Activated naive CD4-positive, alpha-beta T cell treated with anti-CD3 and anti-CD28 coated beads, Interleukin-2, amount 10 ng/mL, durations not matched to agents 7 days and 5 days (primary cell): Measurements from ENCODE around the gene IDH2.

Experiments used
- CTCF ChIA-PET: fragments of 350-600 bp; sonication (Branson Sonifier 250); formaldehyde crosslinking; loops from one replicate; lab custom pipeline; 2021; ENCODE audit warnings: antibody characterized with exemption; lab: Charles Lee
- DNase-seq: peaks from one replicate; pipeline ENCODE4 v3.0.0-alpha.2; 2020
- H3K27ac Mint-ChIP-seq: one replicate; pipeline ENCODE4 v1.8.0; 2021; ENCODE audit warnings: mild to moderate bottlenecking, moderate library complexity, mixed read lengths
- H3K27me3 Mint-ChIP-seq: one replicate; pipeline ENCODE4 v1.8.0; 2021; ENCODE audit warnings: mild to moderate bottlenecking, mixed read lengths
- H3K36me3 Mint-ChIP-seq: one replicate; pipeline ENCODE4 v1.8.0; 2021; ENCODE audit warnings: mixed read lengths
- H3K4me1 Mint-ChIP-seq: one replicate; pipeline ENCODE4 v1.8.0; 2021; ENCODE audit warnings: mixed read lengths
- H3K4me3 Mint-ChIP-seq: one replicate; pipeline ENCODE4 v1.8.0; 2021; ENCODE audit warnings: mild to moderate bottlenecking, moderate library complexity, mixed read lengths
- H3K9me3 Mint-ChIP-seq: one replicate; pipeline ENCODE4 v1.8.0; 2021; ENCODE audit warnings: mixed read lengths

The IDH2 gene

GRCh38 chr15:90104551-90104950 lies 2.3 kb upstream of the IDH2 start:
- peaks cover 53% of the 10 kb centered on the region for H3K27me3 Mint-ChIP-seq
- H3K9me3 Mint-ChIP-seq, result no peaks in the 10 kb centered on the region
- H3K27ac Mint-ChIP-seq, result no peak overlapping the region
- no peak overlapping the region for H3K4me3 Mint-ChIP-seq
- peaks cover 11% of the 10 kb centered on the region for H3K36me3 Mint-ChIP-seq
- CTCF ChIA-PET, result no interaction called here
- no peak for DNase-seq
- H3K4me1 Mint-ChIP-seq, result peaks cover 32% of the 10 kb centered on the region

GRCh38 chr15:90103701-90104329 lies 1.5 kb upstream of the IDH2 start:
- H3K9me3 Mint-ChIP-seq, result no peaks in the 10 kb centered on the region
- H3K4me3 Mint-ChIP-seq, result peak overlapping the region; percentile 73
- no peak overlapping the region for H3K27ac Mint-ChIP-seq
- H3K4me1 Mint-ChIP-seq, result peaks cover 39% of the 10 kb centered on the region
- CTCF ChIA-PET, result interaction anchor here (0.6 to 1.1 kb wide), 2 partner anchors 61 to 205 kb away, joined by 3 read pairs; no protein-coding TSS in a partner anchor
- H3K36me3 Mint-ChIP-seq, result peaks cover 16% of the 10 kb centered on the region
- no peak for DNase-seq
- H3K27me3 Mint-ChIP-seq, result peaks cover 46% of the 10 kb centered on the region

- Mint-ChIP-seq H3K36me3 (peaks cover 19% of the 10 kb centered on the region), H3K27me3 (peaks cover 36% of the 10 kb centered on the region), H3K4me3 (peak overlapping the region; percentile 78), H3K9me3 (no peaks in the 10 kb centered on the region), H3K27ac (peak overlapping the region; percentile 97), H3K4me1 (peaks cover 61% of the 10 kb centered on the region)
- CTCF ChIA-PET, result interaction anchor here (1.2 to 1.7 kb wide), 2 partner anchors 15 to 151 kb away, joined by 3 to 5 read pairs; no protein-coding TSS in a partner anchor
- peak; percentile 65 for DNase-seq
These were observed 919 bp downstream of the IDH2 start for GRCh38 chr15:90101130-90101968.

GRCh38 chr15:90099868-90100831 lies 2.1 kb downstream of the IDH2 start:
- no peak for DNase-seq
- Mint-ChIP-seq H3K9me3 (no peaks in the 10 kb centered on the region), H3K27ac (peak overlapping the region; percentile 97), H3K36me3 (peaks cover 27% of the 10 kb centered on the region), H3K4me3 (peak overlapping the region; percentile 78), H3K4me1 (peaks cover 73% of the 10 kb centered on the region), H3K27me3 (peaks cover 24% of the 10 kb centered on the region)
- CTCF ChIA-PET, result interaction anchor here (0.9 to 3.1 kb wide), 3 partner anchors 13 to 66 kb away, joined by 4 to 18 read pairs (median 13); no protein-coding TSS in a partner anchor

GRCh38 chr15:90099072-90099867 lies 3.0 kb downstream of the IDH2 start:
- H3K36me3 Mint-ChIP-seq, result peaks cover 30% of the 10 kb centered on the region
- H3K27me3 Mint-ChIP-seq, result peaks cover 17% of the 10 kb centered on the region
- peaks cover 82% of the 10 kb centered on the region for H3K4me1 Mint-ChIP-seq
- peak overlapping the region; percentile 78 for H3K4me3 Mint-ChIP-seq
- H3K27ac Mint-ChIP-seq, result peak overlapping the region; percentile 97
- peak; percentile 77 for DNase-seq
- no peaks in the 10 kb centered on the region for H3K9me3 Mint-ChIP-seq
- CTCF ChIA-PET, result interaction anchor here (0.9 to 3.1 kb wide), 4 partner anchors 12 to 65 kb away, joined by 3 to 18 read pairs (median 8); no protein-coding TSS in a partner anchor

- Mint-ChIP-seq H3K27ac (peak overlapping the region; percentile 97), H3K9me3 (no peaks in the 10 kb centered on the region), H3K4me3 (peak overlapping the region; percentile 70), H3K4me1 (peaks cover 79% of the 10 kb centered on the region), H3K36me3 (peaks cover 38% of the 10 kb centered on the region), H3K27me3 (no peaks in the 10 kb centered on the region)
- DNase-seq, result peak; percentile 82
- CTCF ChIA-PET, result interaction anchor here (1.0 to 3.1 kb wide), 2 partner anchors 10 to 45 kb away, joined by 6 to 18 read pairs; no protein-coding TSS in a partner anchor
These were observed 4.8 kb downstream of the IDH2 start for GRCh38 chr15:90097475-90097874.

- Mint-ChIP-seq H3K27me3 (no peaks in the 10 kb centered on the region), H3K9me3 (no peaks in the 10 kb centered on the region), H3K36me3 (peaks cover 44% of the 10 kb centered on the region), H3K27ac (peak overlapping the region; percentile 90), H3K4me1 (peaks cover 74% of the 10 kb centered on the region), H3K4me3 (peak overlapping the region; percentile 39)
- CTCF ChIA-PET, result no interaction called here
- no peak for DNase-seq
These were observed 6.7 kb downstream of the IDH2 start for GRCh38 chr15:90095521-90095959.

- H3K27ac Mint-ChIP-seq, result no peak overlapping the region
- peaks cover 45% of the 10 kb centered on the region for H3K4me1 Mint-ChIP-seq
These were observed 10.9 kb downstream of the IDH2 start for GRCh38 chr15:90091156-90091931.

GRCh38 chr15:90090226-90090848 lies 11.9 kb downstream of the IDH2 start:
- peak overlapping the region; percentile 45 for H3K27ac Mint-ChIP-seq
- H3K27me3 Mint-ChIP-seq, result no peaks in the 10 kb centered on the region
- peaks cover 35% of the 10 kb centered on the region for H3K4me1 Mint-ChIP-seq
- no peak overlapping the region for H3K4me3 Mint-ChIP-seq
- H3K9me3 Mint-ChIP-seq, result no peaks in the 10 kb centered on the region
- DNase-seq, result no peak
- H3K36me3 Mint-ChIP-seq, result peaks cover 65% of the 10 kb centered on the region
- CTCF ChIA-PET, result interaction anchor here (1.1 kb wide), 1 partner anchor 19 kb away, joined by 4 read pairs; no protein-coding TSS in a partner anchor

More at GRCh38 chr15:90091156-90091931, 10.9 kb downstream of the IDH2 start:
- H3K36me3 Mint-ChIP-seq, result peaks cover 66% of the 10 kb centered on the region
- CTCF ChIA-PET, result interaction anchor here (1.3 kb wide), 1 partner anchor 11 kb away, joined by 3 read pairs; no protein-coding TSS in a partner anchor
- H3K27me3 Mint-ChIP-seq, result no peaks in the 10 kb centered on the region
- no peak overlapping the region for H3K4me3 Mint-ChIP-seq
- DNase-seq, result no peak
- H3K9me3 Mint-ChIP-seq, result no peaks in the 10 kb centered on the region

- Mint-ChIP-seq H3K9me3 (no peaks in the 10 kb centered on the region), H3K4me1 (peaks cover 14% of the 10 kb centered on the region), H3K27me3 (no peaks in the 10 kb centered on the region), H3K4me3 (no peak overlapping the region), H3K27ac (peak overlapping the region; percentile 70), H3K36me3 (peaks cover 71% of the 10 kb centered on the region)
- CTCF ChIA-PET, result interaction anchor here (0.7 to 3.2 kb wide), 13 partner anchors 10 to 213 kb away, joined by 3 to 18 read pairs (median 4); partner anchors contain the start of gene IDH2
- peak; percentile 55 for DNase-seq
These were observed 14.7 kb downstream of the IDH2 start for GRCh38 chr15:90087454-90088154.

GRCh38 chr15:90086868-90087268 lies 15.4 kb downstream of the IDH2 start:
- H3K9me3 Mint-ChIP-seq, result no peaks in the 10 kb centered on the region
- DNase-seq, result peak; percentile 74
- CTCF ChIA-PET, result interaction anchor here (0.9 to 3.2 kb wide), 11 partner anchors 11 to 214 kb away, joined by 3 to 18 read pairs (median 5); partner anchors contain the start of gene IDH2
- H3K27ac Mint-ChIP-seq, result no peak overlapping the region
- H3K27me3 Mint-ChIP-seq, result no peaks in the 10 kb centered on the region
- H3K4me3 Mint-ChIP-seq, result no peak overlapping the region
- peaks cover 14% of the 10 kb centered on the region for H3K4me1 Mint-ChIP-seq
- H3K36me3 Mint-ChIP-seq, result peaks cover 70% of the 10 kb centered on the region
